Ascending aorta (tissue), 2 donors: Measurements from ENCODE around the gene NR4A1. TPM values are rescaled to one million over a fixed set of nuclear protein-coding genes. Genes with fewer than 3 reads are reported as not detected.
A peak's percentile ranks its signal among the peaks of the same experiment; 100 is the strongest.

Source experiments
- DNase-seq, 2 donors: peaks; one replicate each; pipeline ENCODE4 v3.0.0-alpha.2; 2019; ENCODE audit warnings: low spot score in 2 of 2
- H3K27ac ChIP-seq, 2 donors: fragments of 200-600 bp; sonication (generic); one replicate each; pipeline ENCODE4 v1.5.1; 2016 to 2017; ENCODE audit warnings: mild to moderate bottlenecking in 1 of 2
- H3K27me3 ChIP-seq: fragments of 200-600 bp; sonication (generic); one replicate; pipeline ENCODE4 v1.5.1; 2017
- H3K36me3 ChIP-seq, 2 donors: fragments of 200-600 bp; sonication (generic); one replicate each; pipeline ENCODE4 v1.5.1; 2016
- H3K4me1 ChIP-seq, 2 donors: fragments of 200-600 bp; sonication (generic); one replicate each; pipeline ENCODE4 v1.5.1; 2016 to 2017; ENCODE audit warnings: mild to moderate bottlenecking in 1 of 2
- H3K4me3 ChIP-seq, 2 donors: fragments of 200-600 bp; sonication (generic); one replicate each; pipeline ENCODE4 v1.5.1; 2016 to 2017; ENCODE audit warnings: mild to moderate bottlenecking in 1 of 2
- H3K9me3 ChIP-seq, 2 donors: fragments of 200-600 bp; sonication (generic); one replicate each; pipeline ENCODE4 v1.5.1; 2016
- CTCF ChIP-seq, 3 experiments: fragments of 200-600 bp in 2 of 3; fragments of 450-650 bp in 1 of 3; sonication (generic) in 2 of 3; IDR thresholded peaks; one replicate each; pipeline ENCODE4 v1.5.1; 2016 to 2019; ENCODE audit warnings: antibody characterized with exemption in 3 of 3, mild to moderate bottlenecking in 1 of 3, moderate library complexity in 1 of 3
- intact Hi-C: fragments of 100-400 bp; cut with DNase I; formaldehyde crosslinking; loops from one replicate; pipeline ENCODE4 v1.15.1; 2023
- total RNA-seq: library from RNA; depleted of rRNA; stranded (reverse); fragments of >200 nt; gene quantifications from one replicate; pipeline ENCODE4 v1.1.0, GENCODE V29; 2016

The NR4A1 gene
- total RNA-seq, 1 donor from 2014 or later, result 722 TPM

GRCh38 chr12:52005903-52006703 lies 45.1 kb upstream of the NR4A1 start:
- Histone ChIP-seq H3K4me3 (peak overlapping the region; percentile 61 to 82), H3K36me3 (no peaks in the 10 kb centered on the region), H3K4me1 (peaks cover 0 to 17% of the 10 kb centered on the region in 2 donors), H3K27ac (peak overlapping the region; percentile 68 to 77), H3K9me3 (no peaks in the 10 kb centered on the region), H3K27me3 (no peaks in the 10 kb centered on the region)
- intact Hi-C loops, result loop anchor here (1.0 kb wide), 1 partner anchor 17 kb away; no protein-coding TSS in a partner anchor
- TF ChIP-seq CTCF (IDR thresholded peaks at IDR 0.05), result no peak
- peak; percentile 72 to 85 for DNase-seq

DNA sequence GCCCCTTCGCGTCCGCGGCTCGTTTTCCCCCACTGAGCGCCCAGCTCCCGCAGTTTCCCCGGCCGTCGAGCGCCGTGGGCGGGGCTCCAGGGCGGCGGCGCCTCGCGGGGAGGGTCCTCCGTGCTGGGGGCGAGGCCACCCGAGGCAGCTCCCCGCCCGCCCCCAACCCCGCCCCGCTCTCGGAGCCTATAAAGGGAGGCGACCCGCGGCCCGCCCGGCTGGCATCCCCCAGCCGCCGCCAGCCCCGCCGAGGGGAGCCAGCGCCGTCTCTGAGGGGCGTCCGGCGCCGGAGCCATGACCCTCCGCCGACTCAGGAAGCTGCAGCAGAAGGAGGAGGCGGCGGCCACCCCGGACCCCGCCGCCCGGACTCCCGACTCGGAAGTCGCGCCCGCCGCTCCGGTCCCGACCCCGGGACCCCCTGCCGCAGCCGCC lies 44.5 kb upstream of the NR4A1 start, which contains the start of gene TAMALIN:
TSS of gene TAMALIN (plus strand) at position 221 of the 432 bp plus-strand sequence. CDS start at position 295, 74 bp downstream.
- no peak for TF ChIP-seq CTCF (IDR thresholded peaks at IDR 0.05)
- DNase-seq, result peak in 1 of 2 donors; percentile 84

GRCh38 chr12:52007158-52007921 lies 43.9 kb upstream of the NR4A1 start:
- Histone ChIP-seq H3K4me3 (peak overlapping the region; percentile 61 to 82), H3K27me3 (no peaks in the 10 kb centered on the region), H3K36me3 (no peaks in the 10 kb centered on the region), H3K9me3 (no peaks in the 10 kb centered on the region), H3K27ac (peak overlapping the region; percentile 68 to 77), H3K4me1 (peaks cover 0 to 17% of the 10 kb centered on the region in 2 donors)
- TF ChIP-seq CTCF (IDR thresholded peaks at IDR 0.05), result no peak
- DNase-seq, result peak in 1 of 2 donors; percentile 77
- intact Hi-C loops, result no loop called here

More for the DNA sequence above, 44.5 kb upstream of the NR4A1 start, which contains the start of gene TAMALIN:
- H3K27ac ChIP-seq, result peak within 1 kb of the TSS; percentile 68 to 77
- peaks cover 0 to 17% of the 10 kb centered on the region in 2 donors for H3K4me1 ChIP-seq
- no peaks in the 10 kb centered on the region for H3K9me3 ChIP-seq
- no peaks in the 10 kb centered on the region for H3K36me3 ChIP-seq
- intact Hi-C loops, result loop anchor here (1.0 kb wide), 1 partner anchor 17 kb away; no protein-coding TSS in a partner anchor
- no peaks in the 10 kb centered on the region for H3K27me3 ChIP-seq
- H3K4me3 ChIP-seq, result peak within 1 kb of the TSS; percentile 61 to 82

DNA sequence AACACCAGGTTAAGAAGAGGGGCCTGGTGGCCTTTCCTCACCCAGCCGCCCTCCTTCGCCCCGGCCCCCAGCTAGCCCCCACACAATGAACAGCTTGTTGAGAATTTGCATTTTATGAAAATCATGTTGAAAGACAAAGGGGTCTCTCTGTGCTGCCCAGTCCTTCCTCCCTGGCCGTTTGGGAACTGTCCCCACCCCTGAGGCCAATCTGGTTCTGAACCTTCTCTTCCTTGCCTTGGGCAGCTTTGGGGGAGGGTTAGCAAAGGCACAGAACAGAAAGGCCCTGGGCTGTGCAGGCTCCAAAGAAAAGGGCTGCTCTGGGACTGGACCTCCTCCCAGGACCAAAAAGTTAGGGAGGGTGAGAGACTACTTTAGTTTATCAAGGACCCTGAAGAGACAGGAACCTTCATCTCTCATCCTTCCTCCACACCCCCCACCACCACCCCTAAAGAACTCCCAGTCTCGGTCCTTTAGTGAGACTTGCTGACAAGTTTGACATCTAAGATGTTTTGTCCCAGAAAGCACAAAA lies 43.2 kb upstream of the NR4A1 start:
- TF ChIP-seq CTCF (IDR thresholded peaks at IDR 0.05), result no peak
- Histone ChIP-seq H3K27ac (peak overlapping the region; percentile 68 to 77), H3K27me3 (no peaks in the 10 kb centered on the region), H3K4me3 (peak overlapping the region; percentile 61 to 82), H3K36me3 (no peaks in the 10 kb centered on the region), H3K4me1 (peaks cover 0 to 17% of the 10 kb centered on the region in 2 donors), H3K9me3 (no peaks in the 10 kb centered on the region)
- intact Hi-C loops, result no loop called here
- DNase-seq, result no peak

GRCh38 chr12:52009081-52009751 lies 42.0 kb upstream of the NR4A1 start:
- H3K9me3 ChIP-seq, result no peaks in the 10 kb centered on the region
- peak overlapping the region; percentile 68 to 77 for H3K27ac ChIP-seq
- intact Hi-C loops, result no loop called here
- no peak for DNase-seq
- TF ChIP-seq CTCF (IDR thresholded peaks at IDR 0.05), result no peak
- H3K4me1 ChIP-seq, result peaks cover 0 to 17% of the 10 kb centered on the region in 2 donors
- no peaks in the 10 kb centered on the region for H3K27me3 ChIP-seq
- peak overlapping the region in 1 of 2 donors; percentile 82 for H3K4me3 ChIP-seq
- H3K36me3 ChIP-seq, result no peaks in the 10 kb centered on the region
